HEK293T (cell line): ENCODE data around the gene UNC119B.

Experiments used
- CTCF ChIA-PET: fragments of 350-600 bp; formaldehyde crosslinking; extraction: SDS; loops from one replicate; lab custom pipeline; 2021; ENCODE audit warnings: antibody characterized with exemption, inconsistent platforms; lab: Yijun Ruan, JAX
- POLR2A ChIA-PET: fragments of 350-600 bp; formaldehyde crosslinking; extraction: SDS; loops from one replicate; lab custom pipeline; 2020; ENCODE audit warnings: antibody characterized with exemption, inconsistent platforms; lab: Yijun Ruan, JAX
- DNase-seq: peaks from one replicate; pipeline ENCODE4 v3.0.0; 2012; ENCODE audit warnings: mixed read lengths; ENCODE audit errors: extremely low spot score
- ARNT ChIP-seq: fragments of 450-650 bp; IDR thresholded peaks from 2 replicates; pipeline ENCODE4 v1.6.1; 2017; ENCODE audit warnings: mild to moderate bottlenecking
- BHLHE40 ChIP-seq: fragments of 450-650 bp; IDR thresholded peaks from 2 replicates; pipeline ENCODE4 v1.6.1; 2016; ENCODE audit warnings: mild to moderate bottlenecking, moderate library complexity, borderline replicate concordance
- CTBP1 ChIP-seq: fragments of 450-650 bp; IDR thresholded peaks from 2 replicates; pipeline ENCODE4 v1.6.1; 2016; ENCODE audit warnings: borderline replicate concordance
- ELF4 ChIP-seq: fragments of 450-650 bp; IDR thresholded peaks from 2 replicates; pipeline ENCODE4 v1.6.1; 2017; ENCODE audit warnings: antibody characterized with exemption
- FOXA1 ChIP-seq: fragments of 450-650 bp; IDR thresholded peaks from 2 replicates; pipeline ENCODE4 v1.6.1; 2016; ENCODE audit warnings: mild to moderate bottlenecking
- FOXK2 ChIP-seq: fragments of 450-650 bp; IDR thresholded peaks from 2 replicates; pipeline ENCODE4 v1.6.1; 2016; ENCODE audit warnings: mild to moderate bottlenecking
- FOXM1 ChIP-seq: fragments of 450-650 bp; IDR thresholded peaks from 2 replicates; pipeline ENCODE4 v1.6.1; 2017; ENCODE audit warnings: mild to moderate bottlenecking, borderline replicate concordance
- HDGF ChIP-seq: fragments of 450-650 bp; IDR thresholded peaks from 2 replicates; pipeline ENCODE4 v1.6.1; 2017; ENCODE audit warnings: antibody characterized with exemption, borderline replicate concordance
- LEF1 ChIP-seq: fragments of 450-650 bp; IDR thresholded peaks from 2 replicates; pipeline ENCODE4 v1.6.1; 2017; ENCODE audit warnings: mild to moderate bottlenecking, borderline replicate concordance
- NFRKB ChIP-seq: fragments of 450-650 bp; IDR thresholded peaks from 2 replicates; pipeline ENCODE4 v1.6.1; 2016; ENCODE audit warnings: mild to moderate bottlenecking, moderate library complexity
- PKNOX1 ChIP-seq: fragments of 450-650 bp; IDR thresholded peaks from 2 replicates; pipeline ENCODE4 v1.6.1; 2016
- SP1 ChIP-seq: fragments of 450-650 bp; IDR thresholded peaks from 2 replicates; pipeline ENCODE4 v1.6.1; 2017
- SUZ12 ChIP-seq: fragments of 450-650 bp; IDR thresholded peaks from 2 replicates; pipeline ENCODE4 v1.6.1; 2016; ENCODE audit warnings: mild to moderate bottlenecking
- TARDBP ChIP-seq: fragments of 450-650 bp; IDR thresholded peaks from 2 replicates; pipeline ENCODE4 v1.6.1; 2016
- ZNF384 ChIP-seq: fragments of 450-650 bp; IDR thresholded peaks from 2 replicates; pipeline ENCODE4 v1.6.1; 2016

Gene UNC119B

GRCh38 chr12:120710031-120710804, at the start of gene UNC119B:
Gene UNC119B (plus strand): TSS chr12:120710458. CDS start chr12:120710475, 17 bp downstream.
- POLR2A ChIA-PET, result interaction anchor here (1.0 to 2.0 kb wide), 5 partner anchors 15 to 129 kb away, joined by 3 to 9 read pairs (median 4); partner anchors contain the start of genes ACADS, MLEC and POP5
- TF ChIP-seq ZNF384, result no peak
- TF ChIP-seq FOXA1, result no peak
- TF ChIP-seq SP1, result no peak
- no peak for TF ChIP-seq TARDBP
- TF ChIP-seq PKNOX1, result peak; percentile 44
- no peak for TF ChIP-seq CTBP1
- CTCF ChIA-PET, result no interaction called here
- DNase-seq, result peak; percentile 83

GRCh38 chr12:120661432-120661831, 48.8 kb upstream of the UNC119B start:
- ChIA-PET POLR2A (no interaction called here), CTCF (interaction anchor here (1.3 kb wide), 1 partner anchor 12 kb away, joined by 3 read pairs; no protein-coding TSS in a partner anchor)
- TF ChIP-seq FOXA1, result no peak
- DNase-seq, result no peak

GRCh38 chr12:120662879-120663278, 47.4 kb upstream of the UNC119B start:
- TF ChIP-seq PKNOX1, result no peak
- TF ChIP-seq NFRKB, result no peak
- TF ChIP-seq LEF1, result no peak
- TF ChIP-seq ZNF384, result no peak
- no peak for TF ChIP-seq SP1
- no peak for TF ChIP-seq CTBP1
- no peak for TF ChIP-seq FOXM1
- TF ChIP-seq TARDBP, result no peak
- TF ChIP-seq ELF4, result no peak
- DNase-seq, result no peak
- POLR2A ChIA-PET, result no interaction called here
- CTCF ChIA-PET, result interaction anchor here (1.3 kb wide), 1 partner anchor 14 kb away, joined by 3 read pairs; no protein-coding TSS in a partner anchor

- TF ChIP-seq FOXK2 (no peak), ARNT (no peak), FOXA1 (no peak), TARDBP (no peak), BHLHE40 (no peak), CTBP1 (no peak), SUZ12 (no peak), FOXM1 (no peak), NFRKB (no peak), HDGF (no peak), SP1 (no peak)
- no peak for DNase-seq
- POLR2A ChIA-PET, result no interaction called here
- CTCF ChIA-PET, result no interaction called here
Measured at GRCh38 chr12:120663741-120664140, 46.5 kb upstream of the UNC119B start.

GRCh38 chr12:120666571-120667390, 43.5 kb upstream of the UNC119B start:
- DNase-seq, result no peak
- CTCF ChIA-PET, result interaction anchor here (0.6 kb wide), 1 partner anchor 99 kb away, joined by 3 read pairs; no protein-coding TSS in a partner anchor
- TF ChIP-seq ARNT, result no peak
- no peak for TF ChIP-seq TARDBP
- no peak for TF ChIP-seq ZNF384
- TF ChIP-seq BHLHE40, result no peak
- no peak for TF ChIP-seq CTBP1
- TF ChIP-seq SUZ12, result no peak
- no peak for TF ChIP-seq FOXM1
- no peak for TF ChIP-seq SP1
- POLR2A ChIA-PET, result no interaction called here

GRCh38 chr12:120668091-120668867, 42.0 kb upstream of the UNC119B start:
- POLR2A ChIA-PET, result no interaction called here
- CTCF ChIA-PET, result interaction anchor here (1.5 kb wide), 1 partner anchor 19 kb away, joined by 4 read pairs; no protein-coding TSS in a partner anchor
- TF ChIP-seq BHLHE40 (no peak), LEF1 (no peak), SP1 (no peak), PKNOX1 (no peak), NFRKB (no peak), ZNF384 (no peak), ARNT (no peak), SUZ12 (no peak), HDGF (no peak)
- no peak for DNase-seq
